Ishikawa (cell line): ENCODE data around the gene MEIG1.

Experiments used
- CEBPB ChIP-seq: IDR thresholded peaks from 2 replicates; pipeline ENCODE4 v1.6.1; 2012
- CREB1 ChIP-seq: IDR thresholded peaks from 2 replicates; pipeline ENCODE4 v1.6.1; 2012; ENCODE audit warnings: low read depth
- EGR1 ChIP-seq: IDR thresholded peaks from 2 replicates; pipeline ENCODE4 v1.6.1; 2012
- EP300 ChIP-seq: IDR thresholded peaks from 2 replicates; pipeline ENCODE4 v1.6.1; 2012; ENCODE audit warnings: borderline replicate concordance
- NFIC ChIP-seq: IDR thresholded peaks from 2 replicates; pipeline ENCODE4 v1.6.1; 2012
- RAD21 ChIP-seq: IDR thresholded peaks from 2 replicates; pipeline ENCODE4 v1.6.1; 2012; ENCODE audit warnings: low read depth
- TAF1 ChIP-seq: IDR thresholded peaks from 2 replicates; pipeline ENCODE4 v1.6.1; 2012; ENCODE audit warnings: low read depth, mild to moderate bottlenecking
- TEAD4 ChIP-seq: IDR thresholded peaks from 2 replicates; pipeline ENCODE4 v1.6.1; 2012
- ZBTB7A ChIP-seq: IDR thresholded peaks from 2 replicates; pipeline ENCODE4 v1.6.1; 2012; ENCODE audit warnings: low read depth
- TF ChIP-seq, protein P1 (sequence below): IDR thresholded peaks from 2 replicates; pipeline ENCODE4 v1.6.1; 2012
- TF ChIP-seq, protein P2 (sequence below): IDR thresholded peaks from 2 replicates; pipeline ENCODE4 v1.6.1; 2012

Gene MEIG1

DNA sequence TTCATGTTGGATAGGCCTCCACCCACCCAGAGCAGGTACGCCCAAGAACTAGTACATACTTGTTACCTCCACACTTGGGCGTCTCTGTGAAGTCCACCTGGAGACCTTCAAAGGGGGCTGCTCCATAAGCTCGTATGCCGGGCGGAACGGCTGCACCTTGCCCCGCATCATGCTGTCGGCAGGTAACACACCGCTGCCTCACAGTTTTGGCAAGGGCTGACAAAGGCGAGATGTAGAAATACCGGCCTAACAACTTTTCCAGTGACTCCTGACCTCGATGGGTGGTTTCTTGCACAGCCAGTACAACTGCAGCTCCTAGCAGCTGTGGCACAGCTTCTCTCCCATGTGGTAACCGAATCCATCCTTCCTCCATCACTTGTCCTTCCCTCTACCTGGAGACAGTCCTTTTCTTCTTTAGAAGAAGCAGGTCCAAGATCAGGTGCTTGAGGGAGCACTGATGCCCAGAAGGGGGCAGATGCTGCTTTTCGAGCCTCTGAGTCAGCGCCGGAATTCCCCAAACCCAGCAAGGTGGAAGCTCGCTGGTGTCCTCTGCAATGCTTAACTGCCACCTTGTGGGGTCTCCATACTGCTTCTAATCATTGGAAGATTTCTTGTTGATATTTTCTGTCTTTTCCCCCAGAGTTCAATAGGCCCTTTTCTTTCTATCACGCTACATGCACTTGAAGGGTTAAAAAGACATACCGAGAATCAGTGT is 32.0 kb downstream of the MEIG1 start:
- TF ChIP-seq, protein P1, sequence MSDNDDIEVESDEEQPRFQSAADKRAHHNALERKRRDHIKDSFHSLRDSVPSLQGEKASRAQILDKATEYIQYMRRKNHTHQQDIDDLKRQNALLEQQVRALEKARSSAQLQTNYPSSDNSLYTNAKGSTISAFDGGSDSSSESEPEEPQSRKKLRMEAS = peak; percentile 61
- 0 out of 2 replicates have a peak, but pooled peaks have one; percentile 26 for TF ChIP-seq NFIC

DNA sequence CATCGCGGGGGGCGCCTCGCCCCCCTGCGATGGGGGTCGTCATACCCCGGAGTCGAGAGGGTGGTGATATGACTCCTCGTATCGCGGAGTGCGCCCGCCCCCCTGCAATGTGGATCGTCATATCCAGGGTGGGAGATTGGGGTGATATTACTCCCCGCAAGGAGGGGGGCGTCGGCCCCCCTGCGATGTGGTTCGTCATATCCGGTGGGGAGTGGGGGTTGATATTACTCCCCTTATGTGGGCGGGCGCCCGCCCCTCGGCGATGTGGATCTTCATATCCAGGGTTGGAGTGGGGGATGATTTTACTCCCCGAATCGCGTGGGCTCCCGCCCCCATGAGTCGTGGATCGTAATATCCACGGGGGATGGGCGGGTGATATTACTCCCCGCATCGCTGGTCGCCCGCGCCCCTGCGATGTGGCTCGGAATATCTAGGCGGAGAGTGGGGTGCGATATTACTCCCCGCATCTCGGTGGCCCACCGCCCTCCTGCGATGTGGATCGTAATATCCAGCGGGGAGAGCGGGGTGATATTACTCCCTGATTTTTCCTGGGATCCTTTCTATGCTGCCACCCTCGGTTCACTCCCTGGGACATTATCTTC is 36.9 kb downstream of the MEIG1 start:
- TF ChIP-seq, protein P1 = no peak
- TF ChIP-seq ZBTB7A (no peak), CREB1 (no peak), TEAD4 (no peak), EP300 (no peak), RAD21 (no peak), TAF1 (no peak), CEBPB (no peak), NFIC (no peak)
- TF ChIP-seq, protein P2, sequence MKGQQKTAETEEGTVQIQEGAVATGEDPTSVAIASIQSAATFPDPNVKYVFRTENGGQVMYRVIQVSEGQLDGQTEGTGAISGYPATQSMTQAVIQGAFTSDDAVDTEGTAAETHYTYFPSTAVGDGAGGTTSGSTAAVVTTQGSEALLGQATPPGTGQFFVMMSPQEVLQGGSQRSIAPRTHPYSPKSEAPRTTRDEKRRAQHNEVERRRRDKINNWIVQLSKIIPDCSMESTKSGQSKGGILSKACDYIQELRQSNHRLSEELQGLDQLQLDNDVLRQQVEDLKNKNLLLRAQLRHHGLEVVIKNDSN = no peak

DNA sequence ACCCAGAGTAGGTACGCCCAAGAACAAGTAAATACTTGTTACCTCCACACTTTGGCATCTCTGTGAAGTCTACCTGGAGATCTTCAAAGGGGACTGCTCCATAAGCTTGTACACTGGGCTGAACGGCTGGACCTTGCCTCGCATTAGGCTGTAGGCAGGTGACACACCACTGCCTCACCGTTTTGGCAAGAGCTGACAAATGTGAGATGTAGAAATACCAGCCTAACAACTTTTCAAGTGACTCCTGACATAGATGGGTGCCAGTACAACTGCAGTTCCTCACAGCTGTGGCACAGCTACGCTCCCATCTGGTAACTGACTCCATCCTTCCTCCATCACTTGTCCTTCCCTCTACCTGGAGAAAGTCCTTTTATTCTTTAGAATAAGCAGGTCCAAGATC is 54.3 kb downstream of the MEIG1 start:
- peak; percentile 58 for TF ChIP-seq NFIC

DNA sequence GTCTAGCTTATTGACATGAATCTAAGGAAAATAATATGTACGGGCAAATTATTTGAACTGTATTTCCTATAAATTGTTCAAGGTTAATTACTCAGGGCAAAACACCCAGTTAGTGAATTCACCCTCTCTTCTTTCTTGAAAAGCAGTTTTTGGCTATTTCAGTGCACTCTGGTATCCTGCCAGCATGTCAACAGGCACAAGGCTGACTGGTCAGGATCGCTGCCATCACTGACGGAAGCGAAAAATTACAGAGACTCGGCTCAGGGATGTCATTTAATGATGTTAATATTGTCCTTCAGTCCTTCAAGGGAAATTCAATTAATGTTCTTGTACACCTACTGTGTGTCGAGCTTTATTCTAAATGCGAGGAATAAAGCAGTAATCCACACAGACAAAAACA is 56.3 kb downstream of the MEIG1 start:
- TF ChIP-seq RAD21 = no peak
- TF ChIP-seq EGR1 = no peak
- TF ChIP-seq, protein P1 = no peak
